H1 (cell line): ENCODE data around the gene ZNF57. TPM values are rescaled to one million over a fixed set of nuclear protein-coding genes. Genes with fewer than 3 reads are reported as not detected.

Experiments used
- CTCF ChIA-PET: fragments of 300-600 bp; sonication (Branson Sonifier 250); formaldehyde crosslinking; loops from one replicate; lab custom pipeline; 2021; ENCODE audit not compliant: partially characterized antibody; lab: Charles Lee
- POLR2A ChIA-PET: fragments of 300-600 bp; sonication (Branson Sonifier 250); formaldehyde crosslinking; loops from one replicate; lab custom pipeline; 2021; ENCODE audit warnings: inconsistent platforms; ENCODE audit not compliant: partially characterized antibody; lab: Charles Lee
- DNase-seq, 2 experiments: peaks; one replicate each; pipeline versions ENCODE4 v3.0.0 to v3.0.0-alpha.2; 2010 to 2022; ENCODE audit warnings: low spot score in 2 of 2, low read depth in 1 of 2, mixed read lengths in 1 of 2
- FAIRE-seq: peaks from 2 replicates; lab custom pipeline; 2011; peaks lifted over from hg19 to GRCh38; lab: Jason Lieb, UNC
- H2AFZ ChIP-seq: 2 replicates; pipeline ENCODE4 v1.8.1; 2012; ENCODE audit warnings: low read length, inconsistent platforms
- H2AK5ac ChIP-seq: 2 replicates; pipeline ENCODE4 v1.6.1; 2013; ENCODE audit warnings: low read depth, low read length
- H2BK120ac ChIP-seq: replicated peaks from 2 replicates; pipeline ENCODE3; 2013; ENCODE audit warnings: low read depth, low read length, inconsistent platforms
- H2BK12ac ChIP-seq: 2 replicates; pipeline ENCODE4 v1.6.1; 2013; ENCODE audit warnings: low read depth, low read length
- H2BK15ac ChIP-seq: 2 replicates; pipeline ENCODE4 v1.6.1; 2013; ENCODE audit warnings: low read length
- H2BK20ac ChIP-seq: 2 replicates; pipeline ENCODE4 v1.6.1; 2013; ENCODE audit warnings: low read length
- H2BK5ac ChIP-seq: 2 replicates; pipeline ENCODE4 v1.6.1; 2013; ENCODE audit warnings: low read depth, low read length
- H3K14ac ChIP-seq: 2 replicates; pipeline ENCODE4 v1.6.1; 2013; ENCODE audit warnings: inconsistent platforms; ENCODE audit not compliant: insufficient read length
- H3K18ac ChIP-seq: 2 replicates; pipeline ENCODE4 v1.6.1; 2013; ENCODE audit warnings: low read length; ENCODE audit errors: extremely low read depth
- H3K23ac ChIP-seq: 2 replicates; pipeline ENCODE4 v1.6.1; 2013; ENCODE audit warnings: inconsistent platforms; ENCODE audit not compliant: insufficient read length
- H3K23me2 ChIP-seq: 2 replicates; pipeline ENCODE4 v1.6.1; 2013; ENCODE audit warnings: low read depth, low read length
- H3K27ac ChIP-seq: 2 replicates; pipeline ENCODE4 v1.6.1; 2011; ENCODE audit warnings: low read depth, low read length, inconsistent platforms
- H3K27me3 ChIP-seq, 4 experiments: replicated peaks in 1 of 4; 1 replicate in 1 of 4; 2 replicates in 3 of 4; pipeline versions ENCODE4 v1.6.1 to v1.8.1; 2011 to 2013; ENCODE audit warnings: low read length in 3 of 4, mild to moderate bottlenecking in 3 of 4, inconsistent platforms in 2 of 4, mixed read lengths in 2 of 4, moderate library complexity in 1 of 4; ENCODE audit not compliant: control insufficient read depth in 3 of 4, insufficient read depth in 3 of 4; ENCODE audit errors: extremely low read depth in 1 of 4
- H3K36me3 ChIP-seq, 4 experiments: 2 replicates each; pipeline versions ENCODE4 v1.6.1 to v1.8.1; 2011 to 2013; ENCODE audit warnings: mild to moderate bottlenecking in 4 of 4, low read length in 3 of 4, moderate library complexity in 2 of 4, control low read depth in 1 of 4, inconsistent platforms in 1 of 4; ENCODE audit not compliant: insufficient read depth in 4 of 4, control insufficient read depth in 2 of 4
- H3K4ac ChIP-seq: replicated peaks from 2 replicates; pipeline ENCODE3; 2013; ENCODE audit warnings: low read length, low read depth, mixed read lengths, inconsistent platforms; ENCODE audit not compliant: insufficient read length
- H3K4me1 ChIP-seq, 4 experiments: replicated peaks in 1 of 4; 1 replicate in 1 of 4; 2 replicates in 3 of 4; pipeline versions ENCODE4 v1.6.1 to v1.8.1; 2011 to 2013; ENCODE audit warnings: low read length in 3 of 4, inconsistent platforms in 2 of 4, mixed read lengths in 1 of 4; ENCODE audit not compliant: insufficient read depth in 4 of 4, control insufficient read depth in 3 of 4
- H3K4me2 ChIP-seq, 2 experiments: 2 replicates each; pipeline versions ENCODE4 v1.6.1 to v1.8.1; 2011 to 2013; ENCODE audit warnings: low read depth in 2 of 2, low read length in 2 of 2, control low read depth in 1 of 2, inconsistent platforms in 1 of 2, mild to moderate bottlenecking in 1 of 2; ENCODE audit not compliant: insufficient read depth in 1 of 2
- H3K4me3 ChIP-seq, 4 experiments: fragments of 200-600, 300-600 bp in 1 of 4; sonication (generic), shearing (Covaris generic), sonication (Bioruptor Twin) in 1 of 4; 2 replicates each; pipeline versions ENCODE4 v1.5.1 to v1.8.1; 2011 to 2016; ENCODE audit warnings: low read length in 4 of 4, low read depth in 3 of 4, control low read depth in 2 of 4, inconsistent platforms in 2 of 4, mild to moderate bottlenecking in 2 of 4, mixed read lengths in 1 of 4, moderate library complexity in 1 of 4; ENCODE audit not compliant: insufficient read depth in 2 of 4; ENCODE audit errors: extremely low read depth in 1 of 4
- H3K56ac ChIP-seq: replicated peaks from 2 replicates; pipeline ENCODE3; 2013; ENCODE audit warnings: low read depth, mild to moderate bottlenecking, mixed read lengths, low read length, inconsistent platforms; ENCODE audit not compliant: insufficient read length
- H3K79me1 ChIP-seq: 2 replicates; pipeline ENCODE4 v1.6.1; 2013; ENCODE audit warnings: low read depth, low read length, control low read depth
- H3K79me2 ChIP-seq, 2 experiments: 2 replicates each; pipeline versions ENCODE4 v1.6.1 to v1.8.1; 2012 to 2013; ENCODE audit warnings: low read length in 2 of 2, mild to moderate bottlenecking in 2 of 2, inconsistent platforms in 1 of 2; ENCODE audit not compliant: insufficient read depth in 2 of 2, control insufficient read depth in 1 of 2
- H3K9ac ChIP-seq, 4 experiments: replicated peaks in 1 of 4; 1 replicate in 1 of 4; 2 replicates in 3 of 4; pipeline versions ENCODE4 v1.6.1 to v1.8.1; 2011 to 2013; ENCODE audit warnings: low read depth in 3 of 4, low read length in 3 of 4, control low read depth in 2 of 4, mild to moderate bottlenecking in 2 of 4, moderate library complexity in 2 of 4, inconsistent platforms in 1 of 4; ENCODE audit errors: extremely low read depth in 1 of 4
- H3K9me3 ChIP-seq, 2 experiments: 2 replicates each; pipeline versions ENCODE4 v1.6.1 to v1.8.1; 2012 to 2013; ENCODE audit warnings: mild to moderate bottlenecking in 2 of 2, moderate library complexity in 2 of 2, control low read depth in 1 of 2, inconsistent platforms in 1 of 2, low read depth in 1 of 2, low read length in 1 of 2, mixed read lengths in 1 of 2; ENCODE audit not compliant: insufficient read depth in 2 of 2
- H4K20me1 ChIP-seq, 2 experiments: replicated peaks in 1 of 2; 2 replicates each; pipeline versions ENCODE3 to v1.8.1; 2011 to 2013; ENCODE audit warnings: inconsistent platforms in 2 of 2, low read length in 2 of 2, mild to moderate bottlenecking in 1 of 2; ENCODE audit not compliant: insufficient read depth in 2 of 2, control insufficient read depth in 1 of 2
- H4K5ac ChIP-seq: 2 replicates; pipeline ENCODE4 v1.6.1; 2013; ENCODE audit warnings: low read length, low read depth, mixed read lengths, inconsistent platforms; ENCODE audit not compliant: insufficient read length
- H4K8ac ChIP-seq: 2 replicates; pipeline ENCODE4 v1.8.0; 2013; ENCODE audit warnings: mild to moderate bottlenecking, moderate library complexity, low read length, inconsistent platforms; ENCODE audit not compliant: insufficient read depth; ENCODE audit errors: extremely low read depth
- H4K91ac ChIP-seq: replicated peaks from 2 replicates; pipeline ENCODE3; 2013; ENCODE audit warnings: low read length, mixed read lengths, inconsistent platforms; ENCODE audit not compliant: insufficient read length
- BCL11A ChIP-seq, 2 experiments: IDR thresholded peaks; one replicate each; pipeline ENCODE4 v1.6.1; 2011; ENCODE audit warnings: low read depth in 2 of 2, low read length in 2 of 2, mild to moderate bottlenecking in 2 of 2
- BRCA1 ChIP-seq: IDR thresholded peaks from 2 replicates; pipeline ENCODE4 v1.6.1; 2012; ENCODE audit warnings: low read depth, low read length, improper control_type of control experiment
- GTF2F1 ChIP-seq: IDR thresholded peaks from 2 replicates; pipeline ENCODE4 v1.6.1; 2012; ENCODE audit warnings: low read depth, low read length, improper control_type of control experiment, borderline replicate concordance
- HDAC2 ChIP-seq, 2 experiments: fragments of 300-600 bp in 1 of 2; sonication (generic) in 1 of 2; IDR thresholded peaks; 2 replicates each; pipeline ENCODE4 v1.6.1; 2011 to 2012; ENCODE audit warnings: low read depth in 2 of 2, low read length in 2 of 2, mild to moderate bottlenecking in 2 of 2, moderate library complexity in 2 of 2, borderline replicate concordance in 1 of 2, inconsistent platforms in 1 of 2
- JUND ChIP-seq: IDR thresholded peaks from 2 replicates; pipeline ENCODE4 v1.6.1; 2011; ENCODE audit warnings: mild to moderate bottlenecking, improper control_type of control experiment, low read length
- PHF8 ChIP-seq: fragments of 200-600 bp; sonication (generic); conservative IDR thresholded peaks from 2 replicates; pipeline ENCODE4 v1.7.1; 2012; ENCODE audit warnings: low read depth, mild to moderate bottlenecking, inconsistent platforms, low read length, moderate library complexity
- RAD21 ChIP-seq, 2 experiments: IDR thresholded peaks in 1 of 2; conservative IDR thresholded peaks in 1 of 2; 2 replicates each; pipeline ENCODE4 v1.6.1; 2011; ENCODE audit warnings: low read depth in 2 of 2, low read length in 2 of 2, improper control_type of control experiment in 1 of 2, inconsistent platforms in 1 of 2, mild to moderate bottlenecking in 1 of 2, moderate library complexity in 1 of 2
- SAP30 ChIP-seq: fragments of 300-600 bp; sonication (generic); IDR thresholded peaks from 2 replicates; pipeline ENCODE4 v1.7.1; 2012; ENCODE audit warnings: low read length, moderate library complexity, mild to moderate bottlenecking, inconsistent platforms; ENCODE audit not compliant: insufficient read depth, insufficient replicate concordance
- SIN3A ChIP-seq, 2 experiments: IDR thresholded peaks in 1 of 2; conservative IDR thresholded peaks in 1 of 2; 2 replicates each; pipeline ENCODE4 v1.6.1; 2011 to 2012; ENCODE audit warnings: low read length in 2 of 2, improper control_type of control experiment in 1 of 2, low read depth in 1 of 2, mild to moderate bottlenecking in 1 of 2
- WGBS, 2 experiments: shearing (Covaris generic) in 1 of 2; methylation state at CpG; one replicate each; pipeline versions ENCODE4 v1.1.6 to v1.1.7; 2013 to 2015; ENCODE audit warnings: low lambda C conversion rate in 2 of 2, mixed read lengths in 2 of 2, inconsistent platforms in 1 of 2, low coverage in 1 of 2, missing lambda C conversion rate in 1 of 2; ENCODE audit not compliant: insufficient replicate concordance in 2 of 2, insufficient coverage in 1 of 2, insufficient read length in 1 of 2; ENCODE audit errors: extremely low coverage in 1 of 2, missing lambda C conversion rate in 1 of 2; 5-methylcytosine and 5-hydroxymethylcytosine counted together
- polyA plus RNA-seq, 7 experiments: library from polyadenylated mRNA; depleted of rRNA in 3 of 7; stranded (reverse) in 5 of 7; unstranded in 2 of 7; fragments of >200 nt in 5 of 7; fragments of 200-250 nt in 2 of 7; gene quantifications; 1 replicate in 5 of 7; 2 replicates in 1 of 7; 4 replicates in 1 of 7; pipeline versions ENCODE4 v1.2.1 to v1.2.3, GENCODE V29; 2011 to 2013; ENCODE audit warnings: missing spikeins in 2 of 7, mixed read lengths in 2 of 7
- total RNA-seq: library from RNA; stranded (reverse); fragmentation: NEBNext Ultra II Directional; extraction: Animal tissue kit (Norgen Biotek cat#: 25700); gene quantifications from 2 replicates; pipeline ENCODE4 v1.2.1, GENCODE V29; 2021
- TF ChIP-seq, protein P1 (sequence below): IDR thresholded peaks from 2 replicates; pipeline ENCODE4 v1.6.1; 2011; ENCODE audit warnings: low read length, improper control_type of control experiment

ZNF57 gene
- total and polyA plus RNA-seq, 2 of the 8 experiments (the other 6 are each of a cell fraction or from before 2014, with no cell fraction given): 4.9 to 8.9 TPM

DNA sequence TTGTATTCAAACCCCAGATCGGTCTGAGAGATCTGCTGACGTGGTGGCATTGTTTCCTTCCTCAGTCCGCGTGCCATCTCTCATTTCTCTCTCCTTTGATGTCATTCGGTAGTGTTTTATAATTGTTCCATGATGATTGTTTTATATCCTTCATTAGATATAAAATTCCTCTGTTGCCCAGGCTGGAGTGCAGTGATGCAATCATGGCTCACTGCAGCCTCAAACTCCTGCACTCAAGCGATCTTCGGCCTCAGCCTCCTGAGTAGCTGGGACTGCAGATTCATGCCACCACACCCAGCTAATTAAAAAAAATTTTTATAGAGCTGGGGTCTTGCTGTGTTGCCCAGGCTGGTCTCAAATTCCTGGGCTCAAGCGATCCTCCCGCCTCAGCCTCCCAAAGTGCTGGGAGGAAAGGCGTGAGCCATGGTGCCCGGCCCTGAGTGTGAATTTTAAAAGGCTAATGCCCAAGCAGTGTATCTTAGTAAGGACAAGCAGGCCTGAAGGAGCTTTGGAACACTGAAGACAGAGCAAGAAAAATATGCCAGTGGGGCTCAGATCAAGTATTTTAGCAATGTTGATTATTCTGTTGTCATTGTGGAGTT is 5.3 kb downstream of the ZNF57 start:
- Histone ChIP-seq H3K4me2 (no peak overlapping the region), H3K23ac (no peak overlapping the region), H2BK12ac (no peak overlapping the region), H3K4me3 (no peak overlapping the region), H2BK20ac (no peak overlapping the region), H4K8ac (no peak overlapping the region), H3K27me3 (no peaks in the 10 kb centered on the region), H3K27ac (no peak overlapping the region), H3K79me2 (peaks cover 0 to 60% of the 10 kb centered on the region in 2 experiments; a peak in 3 of 4 replicates), H2BK15ac (no peak overlapping the region), H4K20me1 (peaks cover 2 to 7% of the 10 kb centered on the region in 2 experiments), H3K9me3 (no peaks in the 10 kb centered on the region), H2BK120ac (no peak overlapping the region), H2BK5ac (peak overlapping the region; percentile 21; the same call in 1 of the 2 replicates), H2AK5ac (no peak overlapping the region), H3K36me3 (no peaks in the 10 kb centered on the region; a peak in 1 of 8 replicates), H3K23me2 (0 out of 2 replicates have a peak, but pooled peaks cover 2% of the 10 kb centered on the region), H4K91ac (no peak overlapping the region), H2AFZ (no peak overlapping the region), H3K18ac (no peak overlapping the region), H3K9ac (no peak overlapping the region), H3K4me1 (peaks cover 3 to 5% (median 4%) of the 10 kb centered on the region in 4 experiments; a peak in 4 of 7 replicates), H4K5ac (no peak overlapping the region), H3K14ac (no peak overlapping the region), H3K79me1 (peaks cover 16% of the 10 kb centered on the region), H3K56ac (no peak overlapping the region), H3K4ac (no peak overlapping the region)
- ChIA-PET CTCF (interaction anchor here (1.6 kb wide), 1 partner anchor 22 kb away, joined by 3 read pairs; no protein-coding TSS in a partner anchor), POLR2A (interaction anchor here (0.5 kb wide), 1 partner anchor 10 kb away, joined by 4 read pairs; no protein-coding TSS in a partner anchor)
- WGBS, 2 experiments: 91% methylated on average over 11 of the region's 11 CpGs; no CpG with 5 or more reads in 1 of the 2 experiments
- DNase-seq: no peak
- no peak for FAIRE-seq
- TF ChIP-seq GTF2F1 (no peak), SIN3A (conservative IDR thresholded peaks at IDR 0.05 in 1 of 2, IDR thresholded peaks at IDR 0.05 in 1 of 2; ENCODE audit: low read depth in 1 of 2, low read length in 2 of 2) (no peak), RAD21 (IDR thresholded peaks at IDR 0.05 in 1 of 2, conservative IDR thresholded peaks at IDR 0.05 in 1 of 2; ENCODE audit: low read depth in 2 of 2, low read length in 2 of 2) (no peak), JUND (no peak), HDAC2 (IDR thresholded peaks at IDR 0.05; ENCODE audit: borderline replicate concordance in 1 of 2, low read depth in 2 of 2, low read length in 2 of 2) (no peak), BCL11A (IDR thresholded peaks at IDR 0.05; ENCODE audit: low read depth in 2 of 2, low read length in 2 of 2) (no peak), BRCA1 (no peak), SAP30 (no peak), PHF8 (no peak)
- TF ChIP-seq, protein P1, sequence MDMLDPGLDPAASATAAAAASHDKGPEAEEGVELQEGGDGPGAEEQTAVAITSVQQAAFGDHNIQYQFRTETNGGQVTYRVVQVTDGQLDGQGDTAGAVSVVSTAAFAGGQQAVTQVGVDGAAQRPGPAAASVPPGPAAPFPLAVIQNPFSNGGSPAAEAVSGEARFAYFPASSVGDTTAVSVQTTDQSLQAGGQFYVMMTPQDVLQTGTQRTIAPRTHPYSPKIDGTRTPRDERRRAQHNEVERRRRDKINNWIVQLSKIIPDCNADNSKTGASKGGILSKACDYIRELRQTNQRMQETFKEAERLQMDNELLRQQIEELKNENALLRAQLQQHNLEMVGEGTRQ: no peak
